Uterus (tissue), 4 donors: ENCODE measurements around the gene CERS6. TPM values are rescaled to one million over a fixed set of nuclear protein-coding genes. Genes with fewer than 3 reads are reported as not detected.

ENCODE experiments used
- DNase-seq, 2 donors: peaks; one replicate each; pipeline ENCODE4 v3.0.0-alpha.2; 2019 to 2020
- H3K27ac ChIP-seq, 2 donors: fragments of 200-600 bp; sonication (generic); 1 replicate in 1 of 2; 2 replicates in 1 of 2; pipeline ENCODE4 v1.5.1; 2016 to 2018
- H3K27me3 ChIP-seq, 2 donors: fragments of 200-600 bp; sonication (generic); one replicate each; pipeline ENCODE4 v1.5.1; 2018 to 2019; ENCODE audit warnings: control low read depth in 1 of 2
- H3K36me3 ChIP-seq, 2 donors: fragments of 200-600 bp; sonication (generic); one replicate each; pipeline ENCODE4 v1.5.1; 2019; ENCODE audit warnings: control low read depth in 1 of 2
- H3K4me1 ChIP-seq, 2 donors: fragments of 200-600 bp; sonication (generic); one replicate each; pipeline ENCODE4 v1.5.1; 2018 to 2019; ENCODE audit warnings: control low read depth in 1 of 2
- H3K4me3 ChIP-seq, 2 donors: fragments of 200-600 bp; sonication (generic); 1 replicate in 1 of 2; 2 replicates in 1 of 2; pipeline ENCODE4 v1.5.1; 2018 to 2019; ENCODE audit warnings: mild to moderate bottlenecking in 1 of 2
- H3K9me3 ChIP-seq, 2 donors: fragments of 200-600 bp; sonication (generic); one replicate each; pipeline ENCODE4 v1.5.1; 2019; ENCODE audit warnings: control low read depth in 1 of 2
- POLR2A ChIP-seq, 2 donors: fragments of 450-650 bp; IDR thresholded peaks; one replicate each; pipeline ENCODE4 v1.6.1; 2016; ENCODE audit warnings: antibody characterized with exemption in 2 of 2, mild to moderate bottlenecking in 1 of 2, moderate library complexity in 1 of 2
- intact Hi-C: fragments of 100-400 bp; cut with DNase I; formaldehyde crosslinking; loops from one replicate; pipeline ENCODE4 v1.15.1; 2023; ENCODE audit warnings: low total_unique reads
- total RNA-seq, 4 donors: library from RNA; depleted of rRNA in 3 of 4; stranded (reverse); fragments of >200 nt in 3 of 4; gene quantifications; one replicate each; pipeline versions ENCODE4 v1.1.0 to v1.2.4, GENCODE V29; 2014 to 2023
- TF ChIP-seq, protein P1 (sequence below), 4 experiments: fragments of 200-600 bp in 2 of 4; fragments of 450-650 bp in 2 of 4; sonication (generic) in 2 of 4; IDR thresholded peaks; one replicate each; pipeline ENCODE4 v1.5.1; 2016 to 2019; ENCODE audit warnings: antibody characterized with exemption in 4 of 4, mild to moderate bottlenecking in 2 of 4, moderate library complexity in 1 of 4
- donor health status: DM: yes; HTN: yes; CAD: no.

CERS6 gene
- total RNA-seq, 4 donors from 2014 or later: 20.0 to 47.2 (median 26.6) TPM

DNA sequence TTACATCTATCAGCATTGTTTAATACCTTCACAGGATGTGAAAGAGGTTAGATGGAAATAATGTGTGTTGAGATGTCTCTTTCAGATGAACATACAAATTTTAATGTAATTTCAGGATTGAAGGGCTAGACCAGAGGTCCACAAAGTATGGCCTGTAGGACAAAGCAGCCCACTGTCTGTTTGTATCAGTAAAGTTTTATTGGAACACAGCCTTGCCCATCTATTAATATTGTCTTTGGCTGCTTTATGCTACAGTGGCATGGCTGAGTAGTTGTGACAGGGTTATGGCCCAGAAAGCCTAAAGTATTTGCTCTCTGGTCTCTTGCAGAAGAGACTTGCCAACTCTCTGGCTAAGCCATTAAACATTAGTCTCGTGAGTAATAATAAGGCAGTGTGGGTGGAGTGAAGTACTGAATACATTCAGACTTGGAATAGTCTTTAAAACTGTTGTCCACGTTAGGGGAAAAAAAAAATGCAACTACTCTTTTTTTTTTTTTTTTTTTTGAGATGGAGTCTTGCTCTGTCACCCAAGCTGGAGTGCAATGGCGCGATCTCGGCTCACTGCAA lies 271.9 kb downstream of the CERS6 start:
- no peaks in the 10 kb centered on the region for H3K9me3 ChIP-seq
- no peak overlapping the region for H3K4me3 ChIP-seq
- no peaks in the 10 kb centered on the region for H3K4me1 ChIP-seq
- no peaks in the 10 kb centered on the region for H3K36me3 ChIP-seq
- H3K27me3 ChIP-seq: no peaks in the 10 kb centered on the region
- no peak for TF ChIP-seq POLR2A (IDR thresholded peaks at IDR 0.05)
- TF ChIP-seq, protein P1, sequence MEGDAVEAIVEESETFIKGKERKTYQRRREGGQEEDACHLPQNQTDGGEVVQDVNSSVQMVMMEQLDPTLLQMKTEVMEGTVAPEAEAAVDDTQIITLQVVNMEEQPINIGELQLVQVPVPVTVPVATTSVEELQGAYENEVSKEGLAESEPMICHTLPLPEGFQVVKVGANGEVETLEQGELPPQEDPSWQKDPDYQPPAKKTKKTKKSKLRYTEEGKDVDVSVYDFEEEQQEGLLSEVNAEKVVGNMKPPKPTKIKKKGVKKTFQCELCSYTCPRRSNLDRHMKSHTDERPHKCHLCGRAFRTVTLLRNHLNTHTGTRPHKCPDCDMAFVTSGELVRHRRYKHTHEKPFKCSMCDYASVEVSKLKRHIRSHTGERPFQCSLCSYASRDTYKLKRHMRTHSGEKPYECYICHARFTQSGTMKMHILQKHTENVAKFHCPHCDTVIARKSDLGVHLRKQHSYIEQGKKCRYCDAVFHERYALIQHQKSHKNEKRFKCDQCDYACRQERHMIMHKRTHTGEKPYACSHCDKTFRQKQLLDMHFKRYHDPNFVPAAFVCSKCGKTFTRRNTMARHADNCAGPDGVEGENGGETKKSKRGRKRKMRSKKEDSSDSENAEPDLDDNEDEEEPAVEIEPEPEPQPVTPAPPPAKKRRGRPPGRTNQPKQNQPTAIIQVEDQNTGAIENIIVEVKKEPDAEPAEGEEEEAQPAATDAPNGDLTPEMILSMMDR (IDR thresholded peaks at IDR 0.05): no peak
- H3K27ac ChIP-seq: no peak overlapping the region
- intact Hi-C loops: no loop called here
- no peak for DNase-seq

DNA sequence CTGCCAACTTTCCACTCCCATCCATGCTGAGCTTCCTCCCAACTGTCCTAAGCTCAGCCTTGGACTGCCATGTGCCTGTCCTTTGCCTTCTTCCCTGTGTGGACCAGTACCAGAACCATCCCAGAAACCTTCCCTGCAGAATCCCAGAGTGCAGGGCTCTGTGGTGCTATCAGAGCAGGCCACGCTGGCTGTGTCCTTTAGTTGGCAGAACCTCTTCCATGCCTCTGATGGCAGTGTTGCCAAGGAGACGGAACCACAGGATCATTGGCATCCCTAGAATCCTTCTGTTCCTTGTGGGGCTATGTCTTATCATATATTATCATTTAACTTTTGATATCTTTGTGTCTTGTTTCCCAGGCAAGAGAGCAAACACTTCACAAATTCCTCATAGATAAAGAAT lies 273.4 kb downstream of the CERS6 start:
- no peak for DNase-seq
- H3K36me3 ChIP-seq: no peaks in the 10 kb centered on the region
- no peak for TF ChIP-seq POLR2A (IDR thresholded peaks at IDR 0.05)
- TF ChIP-seq, protein P1 (IDR thresholded peaks at IDR 0.05): no peak
- intact Hi-C loops: no loop called here
- H3K27me3 ChIP-seq: no peaks in the 10 kb centered on the region
- H3K27ac ChIP-seq: no peak overlapping the region
- no peaks in the 10 kb centered on the region for H3K4me1 ChIP-seq
- no peak overlapping the region for H3K4me3 ChIP-seq
- H3K9me3 ChIP-seq: no peaks in the 10 kb centered on the region

DNA sequence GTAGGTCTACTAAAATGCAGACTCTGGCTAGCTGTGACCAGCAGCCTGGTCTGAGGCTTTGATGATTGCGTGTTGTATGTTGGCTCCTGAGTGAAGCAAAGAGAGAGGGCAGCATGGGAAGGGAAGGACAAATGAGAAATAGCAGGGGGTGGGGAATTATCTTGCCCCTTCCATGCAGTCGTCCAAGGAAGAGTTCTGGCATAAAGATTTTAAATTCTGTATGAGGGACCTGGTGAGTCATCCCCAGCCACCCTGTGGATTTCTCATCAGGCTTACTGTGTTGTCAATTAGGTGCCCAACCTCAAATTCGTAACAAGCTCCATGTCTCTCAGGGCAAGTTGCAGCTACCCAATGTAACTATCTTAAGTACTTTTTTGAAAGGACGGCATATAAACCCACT lies 274.3 kb downstream of the CERS6 start:
- TF ChIP-seq, protein P1 (IDR thresholded peaks at IDR 0.05): no peak
- TF ChIP-seq POLR2A (IDR thresholded peaks at IDR 0.05): no peak
- H3K9me3 ChIP-seq: no peaks in the 10 kb centered on the region
- no peak for DNase-seq
- no peaks in the 10 kb centered on the region for H3K4me1 ChIP-seq
- no peaks in the 10 kb centered on the region for H3K36me3 ChIP-seq
- H3K27ac ChIP-seq: no peak overlapping the region
- no peaks in the 10 kb centered on the region for H3K27me3 ChIP-seq
- no peak overlapping the region for H3K4me3 ChIP-seq
- intact Hi-C loops: no loop called here

DNA sequence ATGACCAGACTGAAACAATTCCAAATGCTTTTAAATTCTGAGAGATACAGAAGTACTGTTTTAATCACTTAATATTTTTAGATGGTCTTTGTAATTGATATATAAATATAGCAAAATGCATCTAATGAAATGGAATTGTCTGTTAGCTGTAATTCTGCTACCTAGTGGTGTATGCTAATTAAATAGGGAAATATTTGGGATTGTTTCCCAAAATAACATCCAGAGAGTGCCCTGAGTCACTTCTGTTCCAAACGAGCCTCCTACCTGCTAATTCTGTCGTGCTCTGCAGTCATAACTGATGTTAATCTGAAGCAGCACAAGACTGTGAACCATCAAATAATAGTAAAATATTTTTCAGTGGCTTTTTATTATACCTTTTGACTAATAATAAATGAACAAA lies 274.9 kb downstream of the CERS6 start:
- H3K27ac ChIP-seq: no peak overlapping the region
- no peak overlapping the region for H3K4me3 ChIP-seq
- no peaks in the 10 kb centered on the region for H3K36me3 ChIP-seq
- no peak for TF ChIP-seq POLR2A (IDR thresholded peaks at IDR 0.05)
- TF ChIP-seq, protein P1 (IDR thresholded peaks at IDR 0.05): no peak
- intact Hi-C loops: no loop called here
- no peaks in the 10 kb centered on the region for H3K4me1 ChIP-seq
- H3K9me3 ChIP-seq: no peaks in the 10 kb centered on the region
- no peak for DNase-seq
- H3K27me3 ChIP-seq: no peaks in the 10 kb centered on the region

DNA sequence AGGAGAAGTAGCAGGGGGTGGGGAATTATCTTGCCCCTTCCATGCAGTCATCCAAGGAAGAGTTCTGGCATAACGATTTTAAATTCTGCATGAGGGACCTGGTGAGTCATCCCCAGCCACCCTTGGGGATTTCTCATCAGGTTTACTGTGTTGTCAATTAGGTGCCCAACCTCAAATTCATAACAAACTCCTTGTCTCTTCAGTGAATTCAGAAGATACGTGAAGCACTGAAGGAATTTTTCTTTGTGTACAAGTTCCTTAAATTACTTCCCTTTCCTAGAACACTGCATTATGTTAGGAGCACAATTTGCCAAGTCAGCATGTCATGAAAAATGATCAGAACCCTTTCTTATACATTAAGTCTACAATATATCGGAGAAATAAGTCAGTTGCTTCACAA lies 275.5 kb downstream of the CERS6 start:
- no peaks in the 10 kb centered on the region for H3K9me3 ChIP-seq
- no peak for DNase-seq
- no peak for TF ChIP-seq POLR2A (IDR thresholded peaks at IDR 0.05)
- TF ChIP-seq, protein P1 (IDR thresholded peaks at IDR 0.05): no peak

More for the DNA sequence above, 275.5 kb downstream of the CERS6 start:
- Histone ChIP-seq H3K27me3 (no peaks in the 10 kb centered on the region), H3K4me3 (no peak overlapping the region), H3K27ac (no peak overlapping the region), H3K4me1 (no peaks in the 10 kb centered on the region), H3K36me3 (no peaks in the 10 kb centered on the region)
- intact Hi-C loops: no loop called here
